Breast epithelium (tissue), 4 donors: ENCODE data around the gene TESK2. TPM values are rescaled to one million over a fixed set of nuclear protein-coding genes. Genes with fewer than 3 reads are reported as not detected.

Experiments
- DNase-seq, 2 donors: peaks; one replicate each; pipeline ENCODE4 v3.0.0-alpha.2; 2019; ENCODE audit warnings: low spot score in 2 of 2
- H3K27ac ChIP-seq, 2 donors: fragments of 200-600 bp; sonication (generic) in 1 of 2; one replicate each; pipeline ENCODE4 v1.5.1; 2016 to 2019; ENCODE audit warnings: mild to moderate bottlenecking in 1 of 2
- H3K27me3 ChIP-seq, 2 donors: fragments of 200-600 bp; sonication (generic) in 1 of 2; one replicate each; pipeline versions ENCODE4 v1.5.1 to v1.6.0; 2017 to 2019; ENCODE audit warnings: control low read depth in 1 of 2, mild to moderate bottlenecking in 1 of 2
- H3K36me3 ChIP-seq: fragments of 200-600 bp; one replicate; pipeline ENCODE4 v1.5.1; 2019
- H3K4me1 ChIP-seq, 2 donors: fragments of 200-600 bp; sonication (generic); one replicate each; pipeline ENCODE4 v1.5.1; 2016 to 2019; ENCODE audit warnings: control low read depth in 1 of 2
- H3K4me3 ChIP-seq, 3 donors: fragments of 200-600 bp; sonication (generic); 1 replicate in 2 of 3; 2 replicates in 1 of 3; pipeline ENCODE4 v1.5.1; 2016 to 2019; ENCODE audit warnings: mild to moderate bottlenecking in 3 of 3, moderate library complexity in 2 of 3
- H3K9me3 ChIP-seq, 2 donors: fragments of 200-600 bp; sonication (generic) in 1 of 2; one replicate each; pipeline ENCODE4 v1.5.1; 2016 to 2019; ENCODE audit warnings: control low read depth in 1 of 2
- CTCF ChIP-seq, 3 donors: fragments of 450-650 bp; IDR thresholded peaks; one replicate each; pipeline ENCODE4 v1.5.1; 2016 to 2017; ENCODE audit warnings: antibody characterized with exemption in 3 of 3, mild to moderate bottlenecking in 3 of 3, moderate library complexity in 3 of 3
- POLR2A ChIP-seq: fragments of 450-650 bp; IDR thresholded peaks from one replicate; pipeline ENCODE4 v1.6.1; 2016; ENCODE audit warnings: antibody characterized with exemption, mild to moderate bottlenecking, moderate library complexity
- POLR2AphosphoS5 ChIP-seq, 3 donors: sonication (generic); formaldehyde crosslinking; IDR thresholded peaks; one replicate each; pipeline ENCODE4 v1.6.1; 2017; ENCODE audit warnings: antibody characterized with exemption in 3 of 3
- intact Hi-C: fragments of 100-400 bp; cut with DNase I; formaldehyde crosslinking; loops from one replicate; pipeline ENCODE4 v1.15.1; 2023; ENCODE audit warnings: low total_unique reads
- total RNA-seq, 3 donors: library from RNA; depleted of rRNA; stranded (reverse); fragments of >200 nt; gene quantifications; one replicate each; pipeline ENCODE4 v1.1.0, GENCODE V29; 2016

The TESK2 gene
- total RNA-seq, 3 donors from 2014 or later: 6.2 to 19.2 (median 11.1) TPM

GRCh38 chr1:45455162-45455561 lies 35.8 kb downstream of the TESK2 start:
- TF ChIP-seq POLR2AphosphoS5 (IDR thresholded peaks at IDR 0.05): no peak
- no peak for TF ChIP-seq CTCF (IDR thresholded peaks at IDR 0.05)
- no peak for TF ChIP-seq POLR2A
- Histone ChIP-seq H3K4me3 (no peak overlapping the region), H3K4me1 (no peaks in the 10 kb centered on the region), H3K27ac (no peak overlapping the region), H3K9me3 (no peaks in the 10 kb centered on the region), H3K36me3 (no peaks in the 10 kb centered on the region), H3K27me3 (no peaks in the 10 kb centered on the region)
- intact Hi-C loops: no loop called here
- no peak for DNase-seq

- Histone ChIP-seq H3K27ac (no peak overlapping the region), H3K4me1 (no peaks in the 10 kb centered on the region), H3K9me3 (no peaks in the 10 kb centered on the region), H3K4me3 (no peak overlapping the region), H3K36me3 (no peaks in the 10 kb centered on the region), H3K27me3 (no peaks in the 10 kb centered on the region)
- TF ChIP-seq CTCF (IDR thresholded peaks at IDR 0.05) (no peak), POLR2A (no peak), POLR2AphosphoS5 (IDR thresholded peaks at IDR 0.05) (no peak)
- intact Hi-C loops: no loop called here
- no peak for DNase-seq
Measured at GRCh38 chr1:45454464-45454863, 36.5 kb downstream of the TESK2 start.

GRCh38 chr1:45452503-45452902 lies 38.5 kb downstream of the TESK2 start:
- no peaks in the 10 kb centered on the region for H3K4me1 ChIP-seq
- intact Hi-C loops: no loop called here
- no peak for DNase-seq
- TF ChIP-seq POLR2AphosphoS5 (IDR thresholded peaks at IDR 0.05) (no peak), POLR2A (no peak)
- no peak overlapping the region for H3K27ac ChIP-seq
- H3K27me3 ChIP-seq: no peaks in the 10 kb centered on the region
- no peaks in the 10 kb centered on the region for H3K9me3 ChIP-seq
- H3K36me3 ChIP-seq: no peaks in the 10 kb centered on the region
- no peak overlapping the region for H3K4me3 ChIP-seq

DNA sequence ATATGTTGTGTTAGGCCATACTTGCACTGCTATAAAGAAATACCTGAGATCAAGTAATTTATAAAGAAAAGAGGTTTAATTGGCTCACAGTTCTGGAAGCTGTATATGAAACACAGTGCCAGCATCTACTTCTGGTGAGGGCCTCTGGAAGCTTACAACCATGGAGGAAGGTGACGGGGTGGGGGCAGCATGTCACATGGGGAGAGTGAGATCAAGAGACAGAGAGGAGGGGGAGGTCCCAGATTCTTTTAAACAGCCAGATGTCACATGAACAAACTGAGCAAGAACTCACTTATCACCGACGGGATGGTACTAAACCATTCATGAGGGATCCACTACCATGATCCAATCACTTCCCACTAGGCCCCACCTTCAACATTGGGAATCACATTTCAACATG lies 42.6 kb downstream of the TESK2 start:
- no peak for DNase-seq
- TF ChIP-seq CTCF (IDR thresholded peaks at IDR 0.05): no peak
- TF ChIP-seq POLR2AphosphoS5 (IDR thresholded peaks at IDR 0.05): no peak
- Histone ChIP-seq H3K9me3 (no peaks in the 10 kb centered on the region), H3K4me3 (no peak overlapping the region), H3K27ac (no peak overlapping the region), H3K27me3 (no peaks in the 10 kb centered on the region), H3K4me1 (no peaks in the 10 kb centered on the region), H3K36me3 (no peaks in the 10 kb centered on the region)
- intact Hi-C loops: no loop called here

GRCh38 chr1:45446950-45447672 lies 43.9 kb downstream of the TESK2 start:
- TF ChIP-seq CTCF (IDR thresholded peaks at IDR 0.05) (no peak), POLR2A (no peak)

More at GRCh38 chr1:45446950-45447672, 43.9 kb downstream of the TESK2 start:
- no peak overlapping the region for H3K4me3 ChIP-seq
- intact Hi-C loops: no loop called here
- DNase-seq: no peak
- no peak overlapping the region for H3K27ac ChIP-seq
- H3K9me3 ChIP-seq: no peaks in the 10 kb centered on the region
- H3K4me1 ChIP-seq: no peaks in the 10 kb centered on the region
- no peaks in the 10 kb centered on the region for H3K36me3 ChIP-seq
- no peaks in the 10 kb centered on the region for H3K27me3 ChIP-seq
